ENCODE results near the gene RFX7.
"Not testable (repeated sequence)": the region's sequence is repeated elsewhere in the genome, so short reads cannot be mapped to it uniquely, and the experiment has no call there.

The RFX7 gene

GRCh38 chr15:56217341-56217740 is 26.3 kb downstream of the RFX7 start:
- Histone ChIP-seq H3K4me1 (ENCODE audit: control insufficient read depth, insufficient read depth, low read length) (peaks cover 11% of the 10 kb centered on the region), H3K27me3 (ENCODE audit: control insufficient read depth, insufficient read depth, low read length) (no peaks in the 10 kb centered on the region), H3K9ac (ENCODE audit: low read depth, low read length) (no peak overlapping the region), H3K36me3 (ENCODE audit: insufficient read depth, low read length) (peaks cover 1% of the 10 kb centered on the region), H3K4me3 (ENCODE audit: low read length) (no peak overlapping the region), H3K9me3 (replicated peaks; ENCODE audit: low read length) (no peaks in the 10 kb centered on the region), H3K4me2 (ENCODE audit: low read length) (no peak overlapping the region)

GRCh38 chr15:56215769-56216168 is 27.9 kb downstream of the RFX7 start:
- H3K4me1 ChIP-seq (ENCODE audit: control insufficient read depth, insufficient read depth, low read length), result peaks cover 11% of the 10 kb centered on the region
- H3K9ac ChIP-seq (ENCODE audit: low read depth, low read length), result peak overlapping the region; percentile 15
- H3K27me3 ChIP-seq (ENCODE audit: control insufficient read depth, insufficient read depth, low read length), result no peaks in the 10 kb centered on the region
- peak overlapping the region; percentile 33 for H3K4me2 ChIP-seq (ENCODE audit: low read length)
- H3K4me3 ChIP-seq (ENCODE audit: low read length), result peak overlapping the region; percentile 2
- H3K36me3 ChIP-seq (ENCODE audit: insufficient read depth, low read length), result peaks cover 4% of the 10 kb centered on the region
- H3K9me3 ChIP-seq (replicated peaks; ENCODE audit: low read length), result no peaks in the 10 kb centered on the region

DNA sequence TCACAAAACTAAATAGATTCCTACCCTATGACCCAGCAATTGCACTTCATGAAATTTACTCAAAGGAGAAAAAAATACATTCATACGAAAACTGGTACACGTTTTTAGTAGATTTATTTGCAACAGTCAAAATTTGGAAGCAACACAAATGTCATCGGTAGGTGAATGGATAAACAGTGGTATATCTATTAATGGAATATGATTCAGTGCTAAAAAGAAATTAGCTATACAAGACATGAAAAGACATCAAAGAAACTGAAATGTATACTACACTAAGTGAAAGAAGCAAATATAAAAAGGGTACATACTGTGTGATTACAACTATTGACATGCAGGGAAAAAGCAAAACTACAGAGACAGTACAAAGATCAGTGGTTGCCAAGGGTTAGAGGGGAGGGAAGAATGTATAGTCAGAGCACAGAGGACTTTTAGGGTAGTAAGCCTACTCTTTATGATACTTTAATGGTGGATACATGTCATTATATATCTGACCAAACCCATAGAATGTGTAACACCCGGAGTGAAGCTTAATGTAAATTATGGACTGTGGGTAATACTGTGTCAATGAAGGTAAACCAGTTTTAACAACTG is 31.6 kb downstream of the RFX7 start:
- Histone ChIP-seq H3K4me1 (ENCODE audit: control insufficient read depth, insufficient read depth, low read length) (peaks cover 11% of the 10 kb centered on the region), H3K27me3 (ENCODE audit: control insufficient read depth, insufficient read depth, low read length) (no peaks in the 10 kb centered on the region), H3K9me3 (replicated peaks; ENCODE audit: low read length) (no peaks in the 10 kb centered on the region), H3K36me3 (ENCODE audit: insufficient read depth, low read length) (peaks cover 4% of the 10 kb centered on the region), H3K4me3 (ENCODE audit: low read length) (no peak overlapping the region), H3K9ac (ENCODE audit: low read depth, low read length) (no peak overlapping the region), H3K4me2 (ENCODE audit: low read length) (no peak overlapping the region)

DNA sequence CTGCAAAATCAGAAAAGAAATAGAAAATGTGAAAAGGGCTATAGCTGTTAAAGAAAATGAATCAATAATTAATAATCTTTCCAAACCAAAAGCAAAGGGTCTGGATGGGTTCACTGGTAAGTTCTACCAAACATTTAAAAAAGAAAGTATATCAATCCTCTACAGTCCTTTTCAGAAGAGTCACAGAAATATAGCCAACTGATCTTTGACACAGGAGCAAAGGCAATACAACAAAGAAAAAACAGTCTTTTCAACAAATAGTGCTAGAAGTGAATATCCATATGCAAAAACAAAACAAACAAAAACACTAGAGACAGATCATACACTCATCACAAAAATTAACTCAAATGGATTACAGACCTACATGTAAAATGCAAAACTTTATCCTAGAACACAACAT is 32.6 kb downstream of the RFX7 start:
- Histone ChIP-seq H3K4me3 (ENCODE audit: low read length) (no peak overlapping the region), H3K4me1 (ENCODE audit: control insufficient read depth, insufficient read depth, low read length) (peaks cover 8% of the 10 kb centered on the region), H3K4me2 (ENCODE audit: low read length) (no peak overlapping the region), H3K36me3 (ENCODE audit: insufficient read depth, low read length) (peaks cover 4% of the 10 kb centered on the region), H3K9me3 (replicated peaks; ENCODE audit: low read length) (no peaks in the 10 kb centered on the region), H3K9ac (ENCODE audit: low read depth, low read length) (no peak overlapping the region), H3K27me3 (ENCODE audit: control insufficient read depth, insufficient read depth, low read length) (no peaks in the 10 kb centered on the region)

- H3K4me1 ChIP-seq (ENCODE audit: control insufficient read depth, insufficient read depth, low read length), result peaks cover 9% of the 10 kb centered on the region
- peaks cover 4% of the 10 kb centered on the region for H3K36me3 ChIP-seq (ENCODE audit: insufficient read depth, low read length)
- H3K4me2 ChIP-seq (ENCODE audit: low read length), result no peak overlapping the region
- H3K9ac ChIP-seq (ENCODE audit: low read depth, low read length), result no peak overlapping the region
- H3K27me3 ChIP-seq (ENCODE audit: control insufficient read depth, insufficient read depth, low read length), result no peaks in the 10 kb centered on the region
- H3K9me3 ChIP-seq (replicated peaks; ENCODE audit: low read length), result no peaks in the 10 kb centered on the region
- H3K4me3 ChIP-seq (ENCODE audit: low read length), result no peak overlapping the region
Observed at GRCh38 chr15:56208641-56209155, 35.0 kb downstream of the RFX7 start.

DNA sequence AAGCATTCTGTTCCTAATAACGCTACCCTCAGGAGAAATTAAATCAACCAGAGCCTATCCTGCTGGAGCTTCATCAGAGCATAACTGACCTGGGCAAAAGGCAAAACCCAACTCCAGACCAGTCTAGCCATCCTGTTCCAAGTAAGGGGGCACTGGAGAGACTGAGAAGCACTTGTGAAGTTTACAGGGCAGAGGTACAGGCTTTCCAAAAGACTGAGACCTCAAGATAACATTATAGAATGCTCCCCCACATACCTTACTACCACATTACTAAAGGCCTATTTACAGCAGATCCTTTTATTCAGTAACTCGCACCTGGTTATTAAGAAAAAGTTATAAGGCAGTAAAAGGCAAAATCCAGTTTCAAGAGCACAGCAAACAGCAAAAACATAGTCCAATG is 35.5 kb downstream of the RFX7 start:
- H3K27me3 ChIP-seq (ENCODE audit: control insufficient read depth, insufficient read depth, low read length), result no peaks in the 10 kb centered on the region
- no peak overlapping the region for H3K4me2 ChIP-seq (ENCODE audit: low read length)
- no peak overlapping the region for H3K9ac ChIP-seq (ENCODE audit: low read depth, low read length)
- H3K9me3 ChIP-seq (replicated peaks; ENCODE audit: low read length), result no peaks in the 10 kb centered on the region
- H3K4me3 ChIP-seq (ENCODE audit: low read length), result no peak overlapping the region
- H3K4me1 ChIP-seq (ENCODE audit: control insufficient read depth, insufficient read depth, low read length), result peaks cover 9% of the 10 kb centered on the region
- H3K36me3 ChIP-seq (ENCODE audit: insufficient read depth, low read length), result peaks cover 4% of the 10 kb centered on the region

- Histone ChIP-seq H3K9me3 (replicated peaks; ENCODE audit: low read length) (no peaks in the 10 kb centered on the region), H3K36me3 (ENCODE audit: insufficient read depth, low read length) (peaks cover 4% of the 10 kb centered on the region), H3K27me3 (ENCODE audit: control insufficient read depth, insufficient read depth, low read length) (no peaks in the 10 kb centered on the region), H3K4me3 (ENCODE audit: low read length) (no peak overlapping the region), H3K4me1 (ENCODE audit: control insufficient read depth, insufficient read depth, low read length) (peaks cover 9% of the 10 kb centered on the region), H3K4me2 (ENCODE audit: low read length) (no peak overlapping the region), H3K9ac (ENCODE audit: low read depth, low read length) (no peak overlapping the region)
Observed at GRCh38 chr15:56207711-56208110, 36.0 kb downstream of the RFX7 start.

GRCh38 chr15:56207092-56207491 is 36.6 kb downstream of the RFX7 start:
- Histone ChIP-seq H3K4me1 (ENCODE audit: control insufficient read depth, insufficient read depth, low read length) (peaks cover 9% of the 10 kb centered on the region), H3K4me3 (ENCODE audit: low read length) (no peak overlapping the region), H3K27me3 (ENCODE audit: control insufficient read depth, insufficient read depth, low read length) (no peaks in the 10 kb centered on the region), H3K9me3 (replicated peaks; ENCODE audit: low read length) (no peaks in the 10 kb centered on the region), H3K4me2 (ENCODE audit: low read length) (no peak overlapping the region), H3K36me3 (ENCODE audit: insufficient read depth, low read length) (peaks cover 4% of the 10 kb centered on the region), H3K9ac (ENCODE audit: low read depth, low read length) (no peak overlapping the region)

DNA sequence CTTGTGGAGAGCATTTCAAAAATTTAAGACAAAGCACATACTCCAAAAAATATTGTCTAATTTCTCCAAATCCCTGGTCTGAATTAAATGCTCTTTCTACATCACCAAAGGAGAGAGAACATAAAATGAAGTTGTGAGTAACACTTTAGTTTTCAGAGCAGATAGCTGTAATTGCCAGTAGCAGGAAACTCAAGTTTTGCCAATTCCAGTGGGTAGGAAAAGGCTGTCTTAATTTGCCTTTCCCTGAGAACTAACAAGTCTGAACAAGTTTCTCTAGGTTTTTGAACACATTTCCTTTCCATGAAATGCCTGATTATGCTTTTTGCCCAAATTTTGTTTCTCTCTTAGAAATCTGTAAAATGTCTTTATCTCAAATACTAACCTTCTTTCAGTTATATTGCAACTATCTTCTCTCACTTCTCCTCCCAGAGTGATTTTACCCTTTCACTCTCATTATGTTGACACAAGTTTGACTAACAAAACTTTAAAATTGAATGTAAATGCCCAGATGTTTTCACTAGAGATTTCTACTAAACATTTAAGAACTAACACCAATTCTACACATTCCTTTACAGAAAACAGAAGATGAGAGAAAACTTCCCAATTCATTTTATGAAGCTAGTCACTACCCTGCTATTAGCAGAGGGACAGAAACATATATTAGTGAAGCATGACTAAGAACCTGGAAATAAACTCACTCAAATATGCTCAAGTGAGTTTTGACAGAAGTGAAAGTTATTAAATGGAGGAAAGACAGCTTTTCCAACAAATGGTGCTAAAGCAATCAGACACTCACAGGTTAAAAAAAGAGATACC is 38.4 kb downstream of the RFX7 start:
- H3K36me3 ChIP-seq (ENCODE audit: insufficient read depth, low read length), result peaks cover 4% of the 10 kb centered on the region
- no peaks in the 10 kb centered on the region for H3K27me3 ChIP-seq (ENCODE audit: control insufficient read depth, insufficient read depth, low read length)
- peaks cover 9% of the 10 kb centered on the region for H3K4me1 ChIP-seq (ENCODE audit: control insufficient read depth, insufficient read depth, low read length)
- no peaks in the 10 kb centered on the region for H3K9me3 ChIP-seq (replicated peaks; ENCODE audit: low read length)
- H3K9ac ChIP-seq (ENCODE audit: low read depth, low read length), result peak overlapping the region; percentile 41
- no peak overlapping the region for H3K4me3 ChIP-seq (ENCODE audit: low read length)
- H3K4me2 ChIP-seq (ENCODE audit: low read length), result peak overlapping the region; percentile 27

DNA sequence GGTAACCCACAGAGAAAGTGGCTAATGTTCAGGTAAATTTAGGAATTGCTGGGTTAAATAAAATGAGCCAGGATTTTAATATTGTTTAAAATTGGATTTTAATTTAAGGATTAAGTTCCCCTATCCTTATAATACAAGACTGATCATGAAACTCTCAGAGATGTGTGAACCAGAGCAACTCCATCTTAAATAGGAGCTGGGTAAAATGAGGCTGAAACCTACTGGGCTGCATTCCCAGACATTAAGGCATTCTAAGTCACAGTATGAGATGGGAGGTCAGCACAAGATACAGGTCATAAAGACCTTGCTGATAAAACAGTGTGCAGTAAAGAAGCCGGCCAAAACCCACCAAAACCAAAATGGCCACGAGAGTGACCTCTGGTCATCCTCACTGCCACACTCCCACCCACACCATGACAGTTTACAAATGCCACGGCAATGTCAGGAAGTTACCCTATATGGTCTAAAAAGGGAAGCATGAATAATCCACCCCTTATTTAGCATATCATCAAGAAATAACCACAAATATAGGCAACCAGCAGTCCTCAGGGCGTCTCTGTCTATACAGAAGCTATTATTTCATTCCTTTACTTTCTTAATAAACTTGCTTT is 40.3 kb downstream of the RFX7 start:
- not testable (repeated sequence) for H3K9me3 ChIP-seq (replicated peaks; ENCODE audit: low read length); H3K4me1 ChIP-seq (ENCODE audit: control insufficient read depth, insufficient read depth, low read length); H3K9ac ChIP-seq (ENCODE audit: low read depth, low read length); H3K4me3 ChIP-seq (ENCODE audit: low read length); H3K27me3 ChIP-seq (ENCODE audit: control insufficient read depth, insufficient read depth, low read length); H3K36me3 ChIP-seq (ENCODE audit: insufficient read depth, low read length); H3K4me2 ChIP-seq (ENCODE audit: low read length)

DNA sequence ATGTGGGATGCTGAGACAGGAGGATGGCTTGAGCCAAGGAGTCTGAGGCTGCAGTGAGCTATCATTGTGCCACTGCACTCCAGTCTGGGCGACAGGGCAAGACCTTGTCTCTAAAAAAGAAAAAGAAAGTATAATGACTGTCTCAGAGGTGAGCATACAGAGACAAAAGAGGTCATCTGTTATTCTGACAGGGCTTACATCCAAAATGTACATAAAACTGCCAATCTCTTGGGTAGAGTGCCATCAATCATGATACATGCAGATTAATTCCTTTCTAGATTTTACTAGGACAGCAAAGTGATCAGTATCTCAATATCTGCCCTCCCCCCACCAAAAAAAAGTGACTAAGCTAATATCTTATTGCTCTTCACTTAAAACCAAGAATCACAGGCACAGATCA is 41.0 kb downstream of the RFX7 start:
- peaks cover 9% of the 10 kb centered on the region for H3K4me1 ChIP-seq (ENCODE audit: control insufficient read depth, insufficient read depth, low read length)
- no peak overlapping the region for H3K4me3 ChIP-seq (ENCODE audit: low read length)
- H3K27me3 ChIP-seq (ENCODE audit: control insufficient read depth, insufficient read depth, low read length), result no peaks in the 10 kb centered on the region
- peaks cover 4% of the 10 kb centered on the region for H3K36me3 ChIP-seq (ENCODE audit: insufficient read depth, low read length)
- H3K9ac ChIP-seq (ENCODE audit: low read depth, low read length), result no peak overlapping the region
- H3K4me2 ChIP-seq (ENCODE audit: low read length), result no peak overlapping the region
- H3K9me3 ChIP-seq (replicated peaks; ENCODE audit: low read length), result no peaks in the 10 kb centered on the region
